ENCODE measurements around the gene UBE2L5. TPM values are rescaled to one million over a fixed set of nuclear protein-coding genes. Genes with fewer than 3 reads are reported as not detected.

The UBE2L5 gene
- total RNA-seq, 1 experiment from 2014 or later, result 0.13 TPM

- TF ChIP-seq HMGXB4 (CRISPR knock-in tag; IDR thresholded peaks at IDR 0.05) (no peak), OVOL2 (CRISPR knock-in tag; IDR thresholded peaks at IDR 0.05; ENCODE audit: borderline replicate concordance) (no peak), ZNF121 (CRISPR knock-in tag; IDR thresholded peaks at IDR 0.05) (no peak), NFE2L1 (CRISPR knock-in tag; IDR thresholded peaks at IDR 0.05) (no peak), ZNF396 (CRISPR knock-in tag; IDR thresholded peaks at IDR 0.05; ENCODE audit: borderline replicate concordance) (no peak), ZNF416 (CRISPR knock-in tag; IDR thresholded peaks at IDR 0.05) (no peak), EMX1 (CRISPR knock-in tag; IDR thresholded peaks at IDR 0.05) (no peak)
- TF ChIP-seq, protein P1, sequence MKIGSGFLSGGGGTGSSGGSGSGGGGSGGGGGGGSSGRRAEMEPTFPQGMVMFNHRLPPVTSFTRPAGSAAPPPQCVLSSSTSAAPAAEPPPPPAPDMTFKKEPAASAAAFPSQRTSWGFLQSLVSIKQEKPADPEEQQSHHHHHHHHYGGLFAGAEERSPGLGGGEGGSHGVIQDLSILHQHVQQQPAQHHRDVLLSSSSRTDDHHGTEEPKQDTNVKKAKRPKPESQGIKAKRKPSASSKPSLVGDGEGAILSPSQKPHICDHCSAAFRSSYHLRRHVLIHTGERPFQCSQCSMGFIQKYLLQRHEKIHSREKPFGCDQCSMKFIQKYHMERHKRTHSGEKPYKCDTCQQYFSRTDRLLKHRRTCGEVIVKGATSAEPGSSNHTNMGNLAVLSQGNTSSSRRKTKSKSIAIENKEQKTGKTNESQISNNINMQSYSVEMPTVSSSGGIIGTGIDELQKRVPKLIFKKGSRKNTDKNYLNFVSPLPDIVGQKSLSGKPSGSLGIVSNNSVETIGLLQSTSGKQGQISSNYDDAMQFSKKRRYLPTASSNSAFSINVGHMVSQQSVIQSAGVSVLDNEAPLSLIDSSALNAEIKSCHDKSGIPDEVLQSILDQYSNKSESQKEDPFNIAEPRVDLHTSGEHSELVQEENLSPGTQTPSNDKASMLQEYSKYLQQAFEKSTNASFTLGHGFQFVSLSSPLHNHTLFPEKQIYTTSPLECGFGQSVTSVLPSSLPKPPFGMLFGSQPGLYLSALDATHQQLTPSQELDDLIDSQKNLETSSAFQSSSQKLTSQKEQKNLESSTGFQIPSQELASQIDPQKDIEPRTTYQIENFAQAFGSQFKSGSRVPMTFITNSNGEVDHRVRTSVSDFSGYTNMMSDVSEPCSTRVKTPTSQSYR (CRISPR knock-in tag; IDR thresholded peaks at IDR 0.05), result no peak
Measured at GRCh38 chr13:30438286-30438685, 16.0 kb downstream of the UBE2L5 start (continued).

DNA sequence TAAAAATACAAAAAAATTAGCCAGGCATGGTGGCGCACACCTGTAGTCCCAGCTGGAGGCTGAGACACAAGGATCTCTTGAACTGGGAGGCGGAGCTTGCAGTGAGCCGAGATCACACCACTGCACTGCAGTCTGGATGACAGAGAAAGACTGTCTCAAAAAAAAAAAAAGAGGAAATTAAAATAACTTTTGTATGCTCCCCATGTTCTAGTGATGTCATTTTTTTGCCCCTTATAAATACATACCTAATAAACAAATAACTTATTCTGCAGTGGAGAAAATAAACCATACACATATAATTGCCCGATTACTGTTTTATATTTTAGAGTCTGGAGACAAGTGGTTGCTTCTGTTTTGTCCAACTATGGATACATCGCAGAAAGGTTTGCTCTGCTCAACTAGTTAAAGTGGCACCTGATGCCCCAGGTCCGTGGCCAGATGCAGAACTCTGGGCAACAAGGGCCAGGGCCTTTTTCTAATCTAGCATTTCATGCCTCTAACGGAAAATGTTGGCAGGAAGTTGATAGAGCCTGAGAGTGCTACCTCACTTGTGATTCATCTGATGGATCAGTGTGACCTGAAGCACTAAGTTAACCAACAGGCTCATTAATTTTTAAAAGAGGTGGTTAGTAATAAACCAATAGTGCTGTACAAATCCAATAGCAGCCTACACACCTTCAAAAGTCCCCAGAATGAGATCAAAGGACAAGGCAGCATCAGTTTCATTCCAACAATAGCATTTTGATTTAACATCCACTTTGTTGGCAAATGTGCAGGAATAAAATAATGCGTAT lies 18.8 kb downstream of the UBE2L5 start:
- no peak for DNase-seq (ENCODE audit: low spot score)
- peaks cover 2% of the 10 kb centered on the region; the same call in 1 of the 2 replicates for H3K27me3 Mint-ChIP-seq (ENCODE audit: low read depth)
- ChIA-PET CTCF (interaction anchor here (1.5 kb wide), 1 partner anchor 329 kb away, joined by 3 read pairs; no protein-coding TSS in a partner anchor), POLR2A (no interaction called here)
- no peak overlapping the region for H3K4me3 Mint-ChIP-seq
- H3K27ac Mint-ChIP-seq, result no peak overlapping the region
- no peaks in the 10 kb centered on the region for H3K9me3 Mint-ChIP-seq
- H3K4me1 Mint-ChIP-seq, result peaks cover 19% of the 10 kb centered on the region
- H3K36me3 Mint-ChIP-seq, result no peaks in the 10 kb centered on the region
- ATAC-seq, result no peak
- no peak for TF ChIP-seq ZNF121 (CRISPR knock-in tag; IDR thresholded peaks at IDR 0.05)
- TF ChIP-seq, protein P2, sequence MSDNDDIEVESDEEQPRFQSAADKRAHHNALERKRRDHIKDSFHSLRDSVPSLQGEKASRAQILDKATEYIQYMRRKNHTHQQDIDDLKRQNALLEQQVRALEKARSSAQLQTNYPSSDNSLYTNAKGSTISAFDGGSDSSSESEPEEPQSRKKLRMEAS (CRISPR knock-in tag; IDR thresholded peaks at IDR 0.05), result no peak
- no peak for TF ChIP-seq NFATC4 (CRISPR knock-in tag; IDR thresholded peaks at IDR 0.05)
- TF ChIP-seq, protein P3, sequence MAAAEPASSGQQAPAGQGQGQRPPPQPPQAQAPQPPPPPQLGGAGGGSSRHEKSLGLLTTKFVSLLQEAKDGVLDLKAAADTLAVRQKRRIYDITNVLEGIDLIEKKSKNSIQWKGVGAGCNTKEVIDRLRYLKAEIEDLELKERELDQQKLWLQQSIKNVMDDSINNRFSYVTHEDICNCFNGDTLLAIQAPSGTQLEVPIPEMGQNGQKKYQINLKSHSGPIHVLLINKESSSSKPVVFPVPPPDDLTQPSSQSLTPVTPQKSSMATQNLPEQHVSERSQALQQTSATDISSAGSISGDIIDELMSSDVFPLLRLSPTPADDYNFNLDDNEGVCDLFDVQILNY (CRISPR knock-in tag; IDR thresholded peaks at IDR 0.05), result no peak
- TF ChIP-seq ZNF512 (CRISPR knock-in tag; IDR thresholded peaks at IDR 0.05; ENCODE audit: borderline replicate concordance), result no peak
- no peak for TF ChIP-seq EMX1 (CRISPR knock-in tag; IDR thresholded peaks at IDR 0.05)
- no peak for TF ChIP-seq ZNF138 (CRISPR knock-in tag; conservative IDR thresholded peaks at IDR 0.05)
- TF ChIP-seq IRF1 (CRISPR knock-in tag; IDR thresholded peaks at IDR 0.05), result no peak
- no peak for TF ChIP-seq JUN (CRISPR knock-in tag; IDR thresholded peaks at IDR 0.05)
- TF ChIP-seq, protein P4, sequence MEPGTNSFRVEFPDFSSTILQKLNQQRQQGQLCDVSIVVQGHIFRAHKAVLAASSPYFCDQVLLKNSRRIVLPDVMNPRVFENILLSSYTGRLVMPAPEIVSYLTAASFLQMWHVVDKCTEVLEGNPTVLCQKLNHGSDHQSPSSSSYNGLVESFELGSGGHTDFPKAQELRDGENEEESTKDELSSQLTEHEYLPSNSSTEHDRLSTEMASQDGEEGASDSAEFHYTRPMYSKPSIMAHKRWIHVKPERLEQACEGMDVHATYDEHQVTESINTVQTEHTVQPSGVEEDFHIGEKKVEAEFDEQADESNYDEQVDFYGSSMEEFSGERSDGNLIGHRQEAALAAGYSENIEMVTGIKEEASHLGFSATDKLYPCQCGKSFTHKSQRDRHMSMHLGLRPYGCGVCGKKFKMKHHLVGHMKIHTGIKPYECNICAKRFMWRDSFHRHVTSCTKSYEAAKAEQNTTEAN (CRISPR knock-in tag; IDR thresholded peaks at IDR 0.05), result no peak
- TF ChIP-seq ZBTB21 (CRISPR knock-in tag; IDR thresholded peaks at IDR 0.05; ENCODE audit: borderline replicate concordance), result no peak
- no peak for TF ChIP-seq TCF7 (CRISPR knock-in tag; IDR thresholded peaks at IDR 0.05; ENCODE audit: low read depth)
- no peak for TF ChIP-seq ZNF317 (CRISPR knock-in tag; IDR thresholded peaks at IDR 0.05; ENCODE audit: borderline replicate concordance, low read depth)
- no peak for TF ChIP-seq SP1 (CRISPR knock-in tag; conservative IDR thresholded peaks at IDR 0.05)
- TF ChIP-seq RELA (CRISPR knock-in tag; IDR thresholded peaks at IDR 0.05; ENCODE audit: borderline replicate concordance), result no peak
- TF ChIP-seq, protein P5, sequence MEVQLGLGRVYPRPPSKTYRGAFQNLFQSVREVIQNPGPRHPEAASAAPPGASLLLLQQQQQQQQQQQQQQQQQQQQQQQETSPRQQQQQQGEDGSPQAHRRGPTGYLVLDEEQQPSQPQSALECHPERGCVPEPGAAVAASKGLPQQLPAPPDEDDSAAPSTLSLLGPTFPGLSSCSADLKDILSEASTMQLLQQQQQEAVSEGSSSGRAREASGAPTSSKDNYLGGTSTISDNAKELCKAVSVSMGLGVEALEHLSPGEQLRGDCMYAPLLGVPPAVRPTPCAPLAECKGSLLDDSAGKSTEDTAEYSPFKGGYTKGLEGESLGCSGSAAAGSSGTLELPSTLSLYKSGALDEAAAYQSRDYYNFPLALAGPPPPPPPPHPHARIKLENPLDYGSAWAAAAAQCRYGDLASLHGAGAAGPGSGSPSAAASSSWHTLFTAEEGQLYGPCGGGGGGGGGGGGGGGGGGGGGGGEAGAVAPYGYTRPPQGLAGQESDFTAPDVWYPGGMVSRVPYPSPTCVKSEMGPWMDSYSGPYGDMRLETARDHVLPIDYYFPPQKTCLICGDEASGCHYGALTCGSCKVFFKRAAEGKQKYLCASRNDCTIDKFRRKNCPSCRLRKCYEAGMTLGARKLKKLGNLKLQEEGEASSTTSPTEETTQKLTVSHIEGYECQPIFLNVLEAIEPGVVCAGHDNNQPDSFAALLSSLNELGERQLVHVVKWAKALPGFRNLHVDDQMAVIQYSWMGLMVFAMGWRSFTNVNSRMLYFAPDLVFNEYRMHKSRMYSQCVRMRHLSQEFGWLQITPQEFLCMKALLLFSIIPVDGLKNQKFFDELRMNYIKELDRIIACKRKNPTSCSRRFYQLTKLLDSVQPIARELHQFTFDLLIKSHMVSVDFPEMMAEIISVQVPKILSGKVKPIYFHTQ (CRISPR knock-in tag; IDR thresholded peaks at IDR 0.05), result no peak
- TF ChIP-seq NR2C2 (CRISPR knock-in tag; IDR thresholded peaks at IDR 0.05), result no peak
- TF ChIP-seq ZNF671 (CRISPR knock-in tag; IDR thresholded peaks at IDR 0.05), result no peak

All from WTC11 (cell line).